GM06990 (cell line): ENCODE data around the gene CUX1.

ENCODE experiments used
- DNase-seq: peaks from one replicate; pipeline ENCODE4 v3.0.0-alpha.2; 2011; ENCODE audit not compliant: insufficient read length; ENCODE audit errors: extremely low read depth
- H3K27me3 ChIP-seq: replicated peaks from 2 replicates; pipeline ENCODE4 v1.6.0; 2011; ENCODE audit warnings: low read length; ENCODE audit not compliant: control insufficient read depth, insufficient read depth
- H3K36me3 ChIP-seq: 2 replicates; pipeline ENCODE4 v1.5.1; 2011; ENCODE audit warnings: low read length; ENCODE audit not compliant: control insufficient read depth, insufficient read depth
- H3K4me3 ChIP-seq: replicated peaks from 2 replicates; pipeline ENCODE4 v1.5.1; 2011; ENCODE audit warnings: low read depth, mild to moderate bottlenecking, control low read depth, low read length
- TF ChIP-seq, protein P1 (sequence below): IDR thresholded peaks from 2 replicates; pipeline ENCODE4 v1.5.1; 2011; ENCODE audit warnings: low read length, control low read depth, mild to moderate bottlenecking, inconsistent platforms; ENCODE audit not compliant: insufficient read depth, poor library complexity, severe bottlenecking

CUX1 gene

DNA sequence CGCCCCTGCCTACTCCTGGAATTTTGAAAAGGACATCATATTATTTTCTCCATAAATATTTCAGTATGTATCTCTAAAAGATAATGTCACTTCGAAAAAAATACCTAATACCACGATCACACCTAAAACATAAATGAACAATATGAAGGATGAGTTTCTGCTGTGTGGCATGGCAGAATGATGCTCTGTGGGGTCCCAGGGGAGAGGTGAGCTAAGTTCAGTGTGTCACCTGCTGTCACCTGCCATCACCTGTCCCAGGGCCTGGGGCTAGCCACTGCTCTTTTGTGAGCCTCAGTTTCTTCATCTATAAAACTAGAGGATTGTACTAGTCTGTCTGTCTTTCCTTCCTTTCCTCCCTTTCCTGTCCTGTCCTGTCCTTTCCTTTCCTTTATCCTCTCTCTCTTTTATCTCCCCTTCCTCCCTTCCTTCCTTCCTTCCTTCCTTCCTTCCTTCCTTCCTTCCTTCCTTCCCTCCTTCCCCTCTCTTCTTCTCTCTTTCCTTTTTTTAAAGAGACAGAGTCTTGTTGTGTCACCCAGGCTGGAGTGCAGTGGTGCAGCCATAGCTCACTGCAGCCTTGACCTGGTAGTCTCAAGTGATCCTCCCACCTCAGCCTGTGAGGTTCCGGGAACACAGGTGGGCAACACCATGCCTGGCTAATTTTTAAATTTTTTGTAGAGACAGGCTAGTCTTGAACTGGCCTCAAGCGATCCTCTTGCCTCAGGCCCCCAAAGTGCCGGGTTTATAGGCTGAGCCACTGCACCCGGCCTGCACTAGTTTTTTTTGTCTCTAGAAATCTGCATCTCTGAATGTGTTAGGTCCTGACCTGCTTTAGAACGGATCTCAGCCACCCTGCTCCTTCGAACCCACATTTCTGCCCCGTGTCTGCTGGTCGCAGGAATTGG, 43.1 kb downstream of the CUX1 start:
- DNase-seq = no peak
- no peak overlapping the region for H3K4me3 ChIP-seq
- no peaks in the 10 kb centered on the region for H3K27me3 ChIP-seq
- TF ChIP-seq, protein P1, sequence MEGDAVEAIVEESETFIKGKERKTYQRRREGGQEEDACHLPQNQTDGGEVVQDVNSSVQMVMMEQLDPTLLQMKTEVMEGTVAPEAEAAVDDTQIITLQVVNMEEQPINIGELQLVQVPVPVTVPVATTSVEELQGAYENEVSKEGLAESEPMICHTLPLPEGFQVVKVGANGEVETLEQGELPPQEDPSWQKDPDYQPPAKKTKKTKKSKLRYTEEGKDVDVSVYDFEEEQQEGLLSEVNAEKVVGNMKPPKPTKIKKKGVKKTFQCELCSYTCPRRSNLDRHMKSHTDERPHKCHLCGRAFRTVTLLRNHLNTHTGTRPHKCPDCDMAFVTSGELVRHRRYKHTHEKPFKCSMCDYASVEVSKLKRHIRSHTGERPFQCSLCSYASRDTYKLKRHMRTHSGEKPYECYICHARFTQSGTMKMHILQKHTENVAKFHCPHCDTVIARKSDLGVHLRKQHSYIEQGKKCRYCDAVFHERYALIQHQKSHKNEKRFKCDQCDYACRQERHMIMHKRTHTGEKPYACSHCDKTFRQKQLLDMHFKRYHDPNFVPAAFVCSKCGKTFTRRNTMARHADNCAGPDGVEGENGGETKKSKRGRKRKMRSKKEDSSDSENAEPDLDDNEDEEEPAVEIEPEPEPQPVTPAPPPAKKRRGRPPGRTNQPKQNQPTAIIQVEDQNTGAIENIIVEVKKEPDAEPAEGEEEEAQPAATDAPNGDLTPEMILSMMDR = no peak
- H3K36me3 ChIP-seq = no peaks in the 10 kb centered on the region

DNA sequence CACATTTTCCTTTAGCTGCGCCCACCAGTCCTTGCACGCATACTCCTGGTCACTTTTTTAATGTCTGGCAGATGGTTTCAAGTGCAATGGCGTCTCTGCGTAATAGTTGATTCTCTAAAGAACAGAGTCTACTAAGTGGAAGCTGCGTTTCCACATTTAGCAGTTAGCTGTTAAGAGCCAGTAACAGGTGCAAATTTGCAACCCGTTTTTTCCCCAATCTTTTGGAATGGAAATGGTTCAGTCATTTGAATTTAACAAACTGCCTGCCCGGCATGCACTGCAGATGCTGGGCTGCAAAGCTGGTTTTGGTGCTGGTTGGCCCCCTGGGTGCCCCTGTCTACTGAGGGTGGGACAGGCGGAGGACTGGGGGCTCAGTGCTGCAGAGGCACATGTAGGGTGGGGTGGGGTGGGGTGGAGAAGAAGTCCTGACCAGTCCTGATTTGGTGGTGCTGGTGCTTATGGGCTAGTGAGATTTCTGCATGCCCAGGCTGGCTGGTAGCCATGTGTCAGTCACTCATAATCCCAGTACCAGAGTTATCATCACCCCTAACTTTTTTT, 43.9 kb downstream of the CUX1 start:
- Histone ChIP-seq H3K36me3 (no peaks in the 10 kb centered on the region), H3K27me3 (no peaks in the 10 kb centered on the region), H3K4me3 (no peak overlapping the region)
- TF ChIP-seq, protein P1 = no peak
- DNase-seq = no peak

DNA sequence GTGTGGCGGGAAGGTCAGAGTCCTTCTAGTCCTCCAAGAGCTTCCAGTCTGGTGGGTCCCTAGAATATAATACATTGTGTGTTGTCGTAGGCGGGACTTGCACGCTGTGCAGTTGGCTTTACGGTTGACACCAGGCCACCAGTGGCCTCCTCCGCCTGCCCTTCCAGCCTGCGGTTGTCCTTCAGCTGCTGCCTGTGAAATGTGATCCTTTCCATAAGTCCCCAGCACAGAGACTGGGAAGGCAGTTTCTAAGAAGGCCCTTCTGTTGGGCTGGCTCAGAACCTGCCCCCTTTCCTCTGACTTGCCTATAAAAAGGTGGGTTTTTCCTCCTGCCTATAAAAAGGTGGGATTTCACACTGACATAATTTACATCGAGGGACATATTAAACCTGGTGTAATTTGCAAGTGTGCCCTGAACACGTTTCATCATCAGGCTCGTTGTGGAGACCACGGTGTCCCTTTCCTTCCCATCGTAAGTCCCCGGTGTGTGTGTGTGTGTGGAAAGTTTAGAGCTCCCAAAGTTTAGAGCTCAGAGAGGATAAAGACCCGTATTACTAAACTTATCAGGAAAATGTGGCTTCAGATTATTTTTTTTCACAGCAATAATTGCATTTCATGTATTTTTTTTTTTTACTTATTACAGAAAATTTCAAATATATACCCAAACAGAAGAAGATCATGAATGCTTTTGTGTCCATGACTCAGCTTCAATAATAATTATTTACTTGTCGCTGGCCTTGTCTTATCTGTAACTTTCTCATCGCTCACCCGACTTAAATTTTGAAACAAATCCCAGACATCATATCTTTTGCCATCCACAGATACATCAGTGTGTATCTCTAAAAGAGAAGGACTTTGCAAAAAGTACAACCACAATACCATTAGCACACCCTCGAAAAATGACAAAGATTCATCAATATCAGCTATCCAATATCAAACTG, 45.1 kb downstream of the CUX1 start:
- Histone ChIP-seq H3K27me3 (no peaks in the 10 kb centered on the region), H3K36me3 (no peaks in the 10 kb centered on the region; the same call in 1 of the 2 replicates), H3K4me3 (no peak overlapping the region)
- DNase-seq = no peak
- TF ChIP-seq, protein P1 = no peak

- TF ChIP-seq, protein P1 = no peak
- no peak overlapping the region for H3K4me3 ChIP-seq
- DNase-seq = no peak
- H3K36me3 ChIP-seq = no peaks in the 10 kb centered on the region; the same call in 1 of the 2 replicates
- H3K27me3 ChIP-seq = no peaks in the 10 kb centered on the region
Measured at GRCh38 chr7:101863598-101863997, 46.2 kb downstream of the CUX1 start.

DNA sequence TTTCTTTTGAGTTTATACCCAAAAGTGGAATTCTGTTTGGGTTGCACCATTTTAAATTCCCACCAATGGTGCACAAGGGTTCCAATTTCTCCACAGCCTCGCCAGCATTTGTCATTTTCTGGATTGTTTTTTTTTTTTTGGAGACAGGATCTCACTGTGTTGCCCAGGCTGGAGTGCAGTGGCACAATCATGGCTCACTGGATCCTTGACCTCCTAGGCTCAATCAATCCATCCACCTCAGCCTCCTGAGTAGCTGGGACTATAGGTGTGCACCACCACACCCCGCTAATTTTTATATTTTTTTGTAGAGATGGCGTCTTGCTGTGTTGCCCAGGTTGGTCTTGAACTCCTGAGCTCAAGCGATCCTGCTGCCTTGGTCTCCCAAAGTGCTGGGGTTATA, 46.6 kb downstream of the CUX1 start:
- TF ChIP-seq, protein P1 = no peak
- Histone ChIP-seq H3K36me3 (no peaks in the 10 kb centered on the region; the same call in 1 of the 2 replicates), H3K4me3 (no peak overlapping the region), H3K27me3 (no peaks in the 10 kb centered on the region)
- DNase-seq = no peak
